Activated T-helper 2 cell treated with anti-CD3 and anti-CD28 coated beads, Interferon-gamma antibody, Interleukin-2, Interleukin-4, amounts not matched to agents 10 μg/mL and 5 μg/mL and 100 μg/mL, durations not matched to agents 14 hours and 24 hours and 36 hours (primary cell): ENCODE measurements around the gene PROK2. TPM values are rescaled to one million over a fixed set of nuclear protein-coding genes. Genes with fewer than 3 reads are reported as not detected.

ENCODE experiments used
- DNase-seq: peaks from one replicate; pipeline ENCODE4 v3.0.0; 2021; ENCODE audit warnings: low spot score
- H3K27ac Mint-ChIP-seq: one replicate; pipeline ENCODE4 v1.8.0; 2021; ENCODE audit warnings: mixed read lengths
- H3K27me3 Mint-ChIP-seq: one replicate; pipeline ENCODE4 v1.8.0; 2021; ENCODE audit warnings: low read depth, mixed read lengths
- H3K36me3 Mint-ChIP-seq: one replicate; pipeline ENCODE4 v1.8.0; 2021; ENCODE audit warnings: low read depth, mixed read lengths
- H3K4me1 Mint-ChIP-seq: one replicate; pipeline ENCODE4 v1.8.0; 2021; ENCODE audit warnings: low read depth, mixed read lengths
- H3K4me3 Mint-ChIP-seq: one replicate; pipeline ENCODE4 v1.8.0; 2021; ENCODE audit warnings: low read depth, mild to moderate bottlenecking, moderate library complexity, mixed read lengths
- H3K9me3 Mint-ChIP-seq: one replicate; pipeline ENCODE4 v1.8.0; 2021; ENCODE audit warnings: mixed read lengths
- intact Hi-C: fragments of 100-400 bp; cut with micrococcal nuclease; formaldehyde crosslinking; loops from one replicate; pipeline ENCODE4 v1.15.1; 2023
- total RNA-seq: library from RNA; stranded (reverse); gene quantifications from 2 replicates; pipeline ENCODE4 v1.2.3, GENCODE V29; 2022

The PROK2 gene
- total RNA-seq, 1 donor from 2014 or later = 0.25 TPM

DNA sequence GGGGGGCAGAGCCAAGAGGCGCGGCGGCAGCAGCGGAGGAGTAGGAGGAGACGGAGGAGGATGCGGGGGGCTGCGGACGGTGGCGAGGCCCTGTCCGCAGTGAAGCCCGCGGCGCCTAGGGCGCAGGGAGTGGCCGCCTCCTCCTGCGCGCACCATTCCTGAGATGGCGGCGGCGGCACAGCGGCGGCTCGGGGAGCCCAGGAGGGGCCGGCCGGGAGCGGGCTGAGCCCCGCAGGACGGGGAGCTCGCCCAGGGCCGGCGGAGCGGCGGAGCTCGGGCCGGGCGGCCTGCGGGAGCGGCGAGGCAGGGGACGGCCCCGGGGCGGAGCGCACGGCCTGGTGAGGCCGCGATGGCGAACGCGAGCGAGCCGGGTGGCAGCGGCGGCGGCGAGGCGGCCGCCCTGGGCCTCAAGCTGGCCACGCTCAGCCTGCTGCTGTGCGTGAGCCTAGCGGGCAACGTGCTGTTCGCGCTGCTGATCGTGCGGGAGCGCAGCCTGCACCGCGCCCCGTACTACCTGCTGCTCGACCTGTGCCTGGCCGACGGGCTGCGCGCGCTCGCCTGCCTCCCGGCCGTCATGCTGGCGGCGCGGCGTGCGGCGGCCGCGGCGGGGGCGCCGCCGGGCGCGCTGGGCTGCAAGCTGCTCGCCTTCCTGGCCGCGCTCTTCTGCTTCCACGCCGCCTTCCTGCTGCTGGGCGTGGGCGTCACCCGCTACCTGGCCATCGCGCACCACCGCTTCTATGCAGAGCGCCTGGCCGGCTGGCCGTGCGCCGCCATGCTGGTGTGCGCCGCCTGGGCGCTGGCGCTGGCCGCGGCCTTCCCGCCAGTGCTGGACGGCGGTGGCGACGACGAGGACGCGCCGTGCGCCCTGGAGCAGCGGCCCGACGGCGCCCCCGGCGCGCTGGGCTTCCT, 31.0 kb downstream of the PROK2 start, which contains the start of gene GPR27:
TSS of gene GPR27 (plus strand) at position 155 of the 909 bp plus-strand sequence. CDS start at position 350, 195 bp downstream.
- intact Hi-C loops = no loop called here
- peaks cover 3% of the 10 kb centered on the region for H3K4me1 Mint-ChIP-seq
- H3K4me3 Mint-ChIP-seq = peak within 1 kb of the TSS; percentile 43
- peaks cover 66% of the 10 kb centered on the region for H3K27me3 Mint-ChIP-seq
- peak; percentile 12 for DNase-seq
- H3K36me3 Mint-ChIP-seq = peaks cover 3% of the 10 kb centered on the region
- H3K9me3 Mint-ChIP-seq = no peaks in the 10 kb centered on the region
- H3K27ac Mint-ChIP-seq = no peak within 1 kb of the TSS

GRCh38 chr3:71752831-71753700, 31.9 kb downstream of the PROK2 start:
- peaks cover 3% of the 10 kb centered on the region for H3K36me3 Mint-ChIP-seq
- peak overlapping the region; percentile 43 for H3K4me3 Mint-ChIP-seq
- no peak for DNase-seq
- intact Hi-C loops = no loop called here
- peaks cover 73% of the 10 kb centered on the region for H3K27me3 Mint-ChIP-seq
- H3K9me3 Mint-ChIP-seq = no peaks in the 10 kb centered on the region
- no peak overlapping the region for H3K27ac Mint-ChIP-seq
- peaks cover 3% of the 10 kb centered on the region for H3K4me1 Mint-ChIP-seq

DNA sequence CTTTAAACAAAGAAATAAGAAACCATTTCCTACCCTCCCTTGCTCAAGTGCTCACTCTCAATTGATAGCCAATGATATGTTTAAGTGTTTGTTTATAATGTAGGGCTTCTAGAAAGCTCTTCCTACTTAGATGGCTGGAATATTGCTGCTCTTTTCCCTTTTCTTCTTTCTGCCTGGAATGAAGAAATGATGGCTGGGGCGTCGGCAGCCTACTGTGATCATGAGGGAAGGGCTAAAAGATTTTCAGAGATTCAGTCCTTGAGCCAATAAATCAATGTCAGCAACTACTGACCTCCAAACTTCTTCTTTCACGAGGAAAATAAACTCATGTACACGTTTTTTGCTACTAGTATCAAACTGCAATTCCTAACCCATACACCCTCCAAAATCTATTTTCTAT, 33.3 kb downstream of the PROK2 start:
- peaks cover 64% of the 10 kb centered on the region for H3K27me3 Mint-ChIP-seq
- no peaks in the 10 kb centered on the region for H3K9me3 Mint-ChIP-seq
- intact Hi-C loops = no loop called here
- H3K4me1 Mint-ChIP-seq = peaks cover 3% of the 10 kb centered on the region
- H3K36me3 Mint-ChIP-seq = peaks cover 3% of the 10 kb centered on the region
- no peak overlapping the region for H3K27ac Mint-ChIP-seq
- no peak for DNase-seq
- H3K4me3 Mint-ChIP-seq = no peak overlapping the region

GRCh38 chr3:71744738-71745137, 40.2 kb downstream of the PROK2 start:
- Mint-ChIP-seq H3K27ac (no peak overlapping the region), H3K4me1 (no peaks in the 10 kb centered on the region), H3K36me3 (peaks cover 4% of the 10 kb centered on the region), H3K9me3 (peaks cover 36% of the 10 kb centered on the region), H3K27me3 (peaks cover 30% of the 10 kb centered on the region), H3K4me3 (no peak overlapping the region)
- intact Hi-C loops = no loop called here
- DNase-seq = no peak

- H3K27ac Mint-ChIP-seq = no peak overlapping the region
- intact Hi-C loops = no loop called here
- peaks cover 30% of the 10 kb centered on the region for H3K27me3 Mint-ChIP-seq
- no peak overlapping the region for H3K4me3 Mint-ChIP-seq
- peaks cover 4% of the 10 kb centered on the region for H3K36me3 Mint-ChIP-seq
- DNase-seq = no peak
- H3K4me1 Mint-ChIP-seq = no peaks in the 10 kb centered on the region
- peaks cover 36% of the 10 kb centered on the region for H3K9me3 Mint-ChIP-seq
Measured at GRCh38 chr3:71742621-71743020, 42.3 kb downstream of the PROK2 start.

- Mint-ChIP-seq H3K27me3 (peaks cover 51% of the 10 kb centered on the region), H3K4me3 (no peak overlapping the region), H3K27ac (no peak overlapping the region), H3K9me3 (no peaks in the 10 kb centered on the region), H3K36me3 (no peaks in the 10 kb centered on the region), H3K4me1 (peaks cover 5% of the 10 kb centered on the region)
- DNase-seq = no peak
- intact Hi-C loops = no loop called here
Measured at GRCh38 chr3:71734881-71735280, 50.1 kb downstream of the PROK2 start.

DNA sequence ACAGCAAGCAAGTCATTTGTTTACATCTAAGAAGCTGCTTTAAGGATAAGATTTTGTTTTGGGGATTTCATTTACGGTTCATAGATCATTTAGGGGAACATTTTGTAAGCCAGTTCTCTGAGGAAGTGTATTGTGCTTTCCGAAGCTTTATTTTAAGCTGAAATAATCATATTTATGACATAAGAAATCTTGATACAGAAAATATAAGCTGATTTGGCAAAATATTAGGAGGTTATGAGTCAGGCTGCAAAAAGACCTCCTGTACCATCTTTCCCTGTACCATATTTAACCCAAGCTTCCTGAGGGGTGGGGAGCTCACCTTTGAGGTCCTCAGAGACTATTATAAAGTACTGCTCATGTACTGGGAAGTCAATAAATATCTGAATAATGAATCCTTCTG, 51.6 kb downstream of the PROK2 start:
- no peak for DNase-seq
- H3K4me1 Mint-ChIP-seq = peaks cover 12% of the 10 kb centered on the region
- H3K27me3 Mint-ChIP-seq = peaks cover 40% of the 10 kb centered on the region
- no peak overlapping the region for H3K4me3 Mint-ChIP-seq
- H3K36me3 Mint-ChIP-seq = no peaks in the 10 kb centered on the region
- no peak overlapping the region for H3K27ac Mint-ChIP-seq
- no peaks in the 10 kb centered on the region for H3K9me3 Mint-ChIP-seq
- intact Hi-C loops = no loop called here

- DNase-seq = no peak
- no peak overlapping the region for H3K27ac Mint-ChIP-seq
- H3K9me3 Mint-ChIP-seq = no peaks in the 10 kb centered on the region
- peaks cover 13% of the 10 kb centered on the region for H3K4me1 Mint-ChIP-seq
- intact Hi-C loops = no loop called here
- peaks cover 36% of the 10 kb centered on the region for H3K27me3 Mint-ChIP-seq
- H3K4me3 Mint-ChIP-seq = no peak overlapping the region
- no peaks in the 10 kb centered on the region for H3K36me3 Mint-ChIP-seq
Measured at GRCh38 chr3:71732637-71733036, 52.3 kb downstream of the PROK2 start.

DNA sequence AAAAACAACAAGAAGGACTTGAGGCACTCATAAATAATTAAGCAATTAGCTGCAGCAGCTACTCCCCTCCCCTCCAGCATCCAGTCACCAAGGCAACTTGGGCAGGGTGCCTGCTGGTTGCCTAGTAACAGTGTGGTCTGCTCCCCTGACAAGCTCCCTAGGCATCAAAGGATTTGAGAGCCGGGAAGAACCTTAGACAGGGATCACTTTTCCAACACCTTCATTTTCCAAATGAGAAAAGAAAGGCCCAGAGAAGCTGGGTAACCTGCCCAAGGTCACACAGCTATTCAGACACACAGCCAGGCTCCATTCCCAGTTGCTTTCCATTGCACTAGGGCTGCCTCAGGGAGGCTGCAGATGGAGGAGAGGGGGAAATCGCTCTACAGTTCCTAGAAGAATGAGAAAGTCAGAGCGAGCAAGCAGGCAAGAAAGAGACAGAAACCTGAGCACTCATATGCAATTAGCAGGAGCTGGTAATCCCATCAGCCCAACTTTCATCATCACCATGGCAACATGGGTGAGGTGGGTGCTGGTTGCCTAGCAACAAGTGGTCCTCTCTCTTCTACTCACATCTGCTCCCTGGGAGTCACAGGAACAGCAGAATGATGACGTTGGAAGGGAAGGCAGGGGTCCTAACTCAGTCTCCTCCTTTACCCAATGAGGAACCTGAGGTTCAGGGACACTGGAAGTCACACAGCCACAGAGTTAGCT, 56.2 kb downstream of the PROK2 start:
- no peak for DNase-seq
- intact Hi-C loops = loop anchor here (5.0 to 10.0 kb wide), 3 partner anchors 144 to 1094 kb away; no protein-coding TSS in a partner anchor
- H3K4me1 Mint-ChIP-seq = peaks cover 35% of the 10 kb centered on the region
- no peaks in the 10 kb centered on the region for H3K9me3 Mint-ChIP-seq
- no peak overlapping the region for H3K4me3 Mint-ChIP-seq
- peaks cover 5% of the 10 kb centered on the region for H3K27me3 Mint-ChIP-seq
- H3K36me3 Mint-ChIP-seq = no peaks in the 10 kb centered on the region
- no peak overlapping the region for H3K27ac Mint-ChIP-seq

DNA sequence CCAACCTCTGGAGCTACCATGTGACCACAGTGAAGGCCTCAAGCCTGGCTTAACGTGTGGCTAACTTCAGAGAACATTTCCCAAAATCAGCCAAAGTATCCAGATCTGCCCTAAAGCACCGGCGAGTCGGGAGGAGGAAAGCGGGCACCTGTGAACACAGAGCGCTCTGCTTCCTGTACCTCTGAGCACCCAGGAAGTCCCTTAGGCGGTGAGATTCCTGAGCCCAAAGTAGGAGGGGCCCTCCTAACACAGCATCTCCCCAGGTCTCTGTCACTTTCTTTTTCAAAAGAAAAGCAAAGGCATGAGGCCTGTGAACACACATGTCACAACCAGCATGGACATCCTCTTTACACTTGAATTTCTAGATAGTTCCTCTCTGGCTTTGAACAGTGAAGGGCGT, 58.8 kb downstream of the PROK2 start:
- H3K4me3 Mint-ChIP-seq = peak overlapping the region; percentile 88
- H3K27ac Mint-ChIP-seq = peak overlapping the region; percentile 83
- peaks cover 2% of the 10 kb centered on the region for H3K27me3 Mint-ChIP-seq
- no peaks in the 10 kb centered on the region for H3K9me3 Mint-ChIP-seq
- peaks cover 57% of the 10 kb centered on the region for H3K4me1 Mint-ChIP-seq
- H3K36me3 Mint-ChIP-seq = peaks cover 10% of the 10 kb centered on the region
- DNase-seq = peak; percentile 53
- intact Hi-C loops = loop anchor here (5.0 to 10.0 kb wide), 3 partner anchors 146 to 1096 kb away; no protein-coding TSS in a partner anchor

- DNase-seq = peak; percentile 28
- Mint-ChIP-seq H3K4me1 (peaks cover 63% of the 10 kb centered on the region), H3K4me3 (peak within 1 kb of the TSS; percentile 88), H3K9me3 (no peaks in the 10 kb centered on the region), H3K27me3 (peaks cover 2% of the 10 kb centered on the region), H3K36me3 (peaks cover 18% of the 10 kb centered on the region), H3K27ac (peak within 1 kb of the TSS; percentile 89)
- intact Hi-C loops = loop anchor here (5.0 to 10.0 kb wide), 3 partner anchors 147 to 1097 kb away; no protein-coding TSS in a partner anchor
Measured at GRCh38 chr3:71725271-71725991, 59.5 kb downstream of the PROK2 start, which contains the start of gene EIF4E3. Gene EIF4E3, minus strand, starts transcription at chr3:71725402. Its CDS starts 35 bp downstream, at chr3:71725367.
